ENCODE measurements around the gene ACTR2. TPM values are rescaled to one million over a fixed set of nuclear protein-coding genes. Genes with fewer than 3 reads are reported as not detected.

ACTR2 gene
- total RNA-seq, 1 experiment from 2014 or later: 199 TPM

GRCh38 chr2:65213035-65213434, 14.6 kb upstream of the ACTR2 start:
- H3K27ac ChIP-seq (ENCODE audit: low read depth, low read length): no peak overlapping the region
- H3K4me2 ChIP-seq (ENCODE audit: low read length): no peak overlapping the region
- intact Hi-C loops (cut with micrococcal nuclease): no loop called here
- no TSS peak for BruUV-seq (replicated peaks)
- CTCF ChIA-PET: no interaction called here
- H3K9me2 ChIP-seq (ENCODE audit: insufficient read depth): no peaks in the 10 kb centered on the region
- H3K4me1 ChIP-seq (ENCODE audit: control insufficient read depth in 1 of 2, insufficient read depth in 2 of 2, low read length in 2 of 2): no peaks in the 10 kb centered on the region
- no peak for TF ChIP-seq RAD21 (IDR thresholded peaks at IDR 0.05; ENCODE audit: low read depth)
- no peak for TF ChIP-seq FOSL1 (IDR thresholded peaks at IDR 0.05; ENCODE audit: low read depth)
- TF ChIP-seq YY1 (IDR thresholded peaks at IDR 0.05; ENCODE audit: extremely low read depth, insufficient replicate concordance, low read depth, low read length): no peak
- no peak for TF ChIP-seq ELF1 (IDR thresholded peaks at IDR 0.05; ENCODE audit: borderline replicate concordance, low read depth)
- no peak for TF ChIP-seq ZBTB33 (IDR thresholded peaks at IDR 0.05; ENCODE audit: extremely low read depth, insufficient replicate concordance, low read length)
- no peak for TF ChIP-seq MAX (IDR thresholded peaks at IDR 0.05)
- no peak for TF ChIP-seq EZH2phosphoT487 (IDR thresholded peaks at IDR 0.05; ENCODE audit: borderline replicate concordance)
- no peak for TF ChIP-seq SIN3A (IDR thresholded peaks at IDR 0.05; ENCODE audit: low read depth)
- ATAC-seq (no peak), DNase-seq (ENCODE audit: low read depth, low spot score) (no peak)
- H3K9me3 ChIP-seq (ENCODE audit: control insufficient read depth in 1 of 2, insufficient read depth in 1 of 2, low read depth in 1 of 2, low read length in 2 of 2): no peaks in the 10 kb centered on the region
- H2AFZ ChIP-seq (ENCODE audit: low read depth, low read length, poor library complexity, severe bottlenecking): no peak overlapping the region
- H4K20me1 ChIP-seq (ENCODE audit: insufficient read depth): no peaks in the 10 kb centered on the region
- no peaks in the 10 kb centered on the region for H3K36me3 ChIP-seq (ENCODE audit: control insufficient read depth in 1 of 2, insufficient read depth in 2 of 2, low read length in 2 of 2)
- H3K79me2 ChIP-seq (ENCODE audit: insufficient read depth, low read length): no peaks in the 10 kb centered on the region
- H3K27me3 ChIP-seq (ENCODE audit: insufficient read depth, low read length): no peaks in the 10 kb centered on the region
- no peak overlapping the region for H3K4me3 ChIP-seq (replicated peaks in 1 of 2; ENCODE audit: low read depth in 1 of 2, low read length in 2 of 2)
- POLR2A ChIA-PET: no interaction called here
- RAD21 ChIA-PET (ENCODE audit: low non-redundant PET in 1 of 2, low total read pairs in 2 of 2, uncharacterized antibody in 2 of 2, unreplicated experiment in 2 of 2): no interaction called here
- no peak overlapping the region for H3K9ac ChIP-seq (ENCODE audit: low read length)

- POLR2A ChIA-PET: no interaction called here
- Histone ChIP-seq H3K27ac (ENCODE audit: low read depth, low read length) (no peak overlapping the region), H3K27me3 (ENCODE audit: insufficient read depth, low read length) (no peaks in the 10 kb centered on the region), H3K79me2 (ENCODE audit: insufficient read depth, low read length) (no peaks in the 10 kb centered on the region), H3K9me2 (ENCODE audit: insufficient read depth) (no peaks in the 10 kb centered on the region), H3K4me1 (ENCODE audit: control insufficient read depth in 1 of 2, insufficient read depth in 2 of 2, low read length in 2 of 2) (no peaks in the 10 kb centered on the region), H3K4me3 (replicated peaks in 1 of 2; ENCODE audit: low read depth in 1 of 2, low read length in 2 of 2) (no peak overlapping the region), H4K20me1 (ENCODE audit: insufficient read depth) (no peaks in the 10 kb centered on the region), H3K9ac (ENCODE audit: low read length) (no peak overlapping the region), H2AFZ (ENCODE audit: low read depth, low read length, poor library complexity, severe bottlenecking) (no peak overlapping the region), H3K36me3 (ENCODE audit: control insufficient read depth in 1 of 2, insufficient read depth in 2 of 2, low read length in 2 of 2) (no peaks in the 10 kb centered on the region), H3K9me3 (ENCODE audit: control insufficient read depth in 1 of 2, insufficient read depth in 1 of 2, low read depth in 1 of 2, low read length in 2 of 2) (no peaks in the 10 kb centered on the region), H3K4me2 (ENCODE audit: low read length) (no peak overlapping the region)
- CTCF ChIA-PET: no interaction called here
- RAD21 ChIA-PET (ENCODE audit: low non-redundant PET in 1 of 2, low total read pairs in 2 of 2, uncharacterized antibody in 2 of 2, unreplicated experiment in 2 of 2): no interaction called here
- intact Hi-C loops (cut with micrococcal nuclease): no loop called here
- no peak for ATAC-seq
- BruUV-seq (replicated peaks): no TSS peak
- DNase-seq (ENCODE audit: low read depth, low spot score): no peak
- TF ChIP-seq MAX (IDR thresholded peaks at IDR 0.05): no peak
- TF ChIP-seq CTCF (IDR thresholded peaks at IDR 0.05 in 2 of 3, conservative IDR thresholded peaks at IDR 0.05 in 1 of 3; ENCODE audit: borderline replicate concordance in 1 of 3, insufficient read depth in 1 of 3, low read depth in 2 of 3, low read length in 2 of 3): no peak
- no peak for TF ChIP-seq SRF (IDR thresholded peaks at IDR 0.05; ENCODE audit: low read depth)
- TF ChIP-seq CBX3 (IDR thresholded peaks at IDR 0.05; ENCODE audit: low read depth): no peak
- no peak for TF ChIP-seq RAD21 (IDR thresholded peaks at IDR 0.05; ENCODE audit: low read depth)
- TF ChIP-seq POLR2AphosphoS5 (IDR thresholded peaks at IDR 0.05; ENCODE audit: low read depth, low read length): no peak
- TF ChIP-seq REST (IDR thresholded peaks at IDR 0.05; ENCODE audit: low read depth): no peak
Measured at GRCh38 chr2:65214361-65214760, 13.3 kb upstream of the ACTR2 start.
